Effector memory CD4-positive, alpha-beta T cell (primary cell): ENCODE results near the gene ABCC4.
"Not testable (repeated sequence)": the region's sequence is repeated elsewhere in the genome, so short reads cannot be mapped to it uniquely, and the experiment has no call there.

Source experiments
- DNase-seq, 3 donors: peaks; one replicate each; pipeline ENCODE4 v3.0.0-alpha.2; 2020
- H3K27ac ChIP-seq: 2 replicates; pipeline ENCODE4 v1.7.0; 2013; ENCODE audit warnings: mild to moderate bottlenecking, low read length, moderate library complexity; ENCODE audit not compliant: insufficient read depth, poor library complexity, severe bottlenecking
- H3K27me3 ChIP-seq: replicated peaks from 2 replicates; pipeline ENCODE4 v1.7.0; 2013; ENCODE audit warnings: mild to moderate bottlenecking, low read length; ENCODE audit not compliant: insufficient read depth, control insufficient read depth, poor library complexity, severe bottlenecking
- H3K36me3 ChIP-seq: 2 replicates; pipeline ENCODE4 v1.7.0; 2013; ENCODE audit warnings: mild to moderate bottlenecking, low read length, moderate library complexity; ENCODE audit not compliant: control insufficient read depth, insufficient read depth
- H3K4me1 ChIP-seq: 2 replicates; pipeline ENCODE4 v1.7.0; 2013; ENCODE audit warnings: low read length, mild to moderate bottlenecking; ENCODE audit not compliant: control insufficient read depth, insufficient read depth, poor library complexity, severe bottlenecking
- H3K4me3 ChIP-seq: 2 replicates; pipeline ENCODE4 v1.7.0; 2013; ENCODE audit warnings: low read length, low read depth, mild to moderate bottlenecking; ENCODE audit not compliant: insufficient read depth, poor library complexity, severe bottlenecking
- H3K9me3 ChIP-seq: 2 replicates; pipeline ENCODE4 v1.7.0; 2013; ENCODE audit warnings: mild to moderate bottlenecking, low read length, moderate library complexity; ENCODE audit not compliant: control insufficient read depth

ABCC4 gene

GRCh38 chr13:95174517-95174916 is 126.7 kb downstream of the ABCC4 start:
- Histone ChIP-seq H3K4me1 (no peaks in the 10 kb centered on the region), H3K27ac (no peak overlapping the region), H3K4me3 (no peak overlapping the region), H3K9me3 (no peaks in the 10 kb centered on the region), H3K27me3 (no peaks in the 10 kb centered on the region), H3K36me3 (no peaks in the 10 kb centered on the region)
- no peak for DNase-seq

- Histone ChIP-seq H3K27me3 (no peaks in the 10 kb centered on the region), H3K4me1 (no peaks in the 10 kb centered on the region), H3K27ac (no peak overlapping the region), H3K9me3 (no peaks in the 10 kb centered on the region), H3K36me3 (peaks cover 7% of the 10 kb centered on the region), H3K4me3 (no peak overlapping the region)
- DNase-seq, result no peak
Measured at GRCh38 chr13:95168191-95168590, 133.1 kb downstream of the ABCC4 start.

- H3K27ac ChIP-seq, H3K27me3 ChIP-seq, DNase-seq, H3K9me3 ChIP-seq, H3K4me3 ChIP-seq, H3K36me3 ChIP-seq, H3K4me1 ChIP-seq: not testable (repeated sequence)
Measured at GRCh38 chr13:95167003-95167402, 134.2 kb downstream of the ABCC4 start.

- Histone ChIP-seq H3K4me1 (no peaks in the 10 kb centered on the region), H3K9me3 (no peaks in the 10 kb centered on the region), H3K27ac (no peak overlapping the region), H3K36me3 (peaks cover 8% of the 10 kb centered on the region), H3K27me3 (no peaks in the 10 kb centered on the region), H3K4me3 (no peak overlapping the region)
- DNase-seq, result no peak
Measured at GRCh38 chr13:95164830-95165229, 136.4 kb downstream of the ABCC4 start.

GRCh38 chr13:95160112-95160906 is 140.9 kb downstream of the ABCC4 start:
- H3K27ac ChIP-seq, result no peak overlapping the region
- no peak for DNase-seq
- no peaks in the 10 kb centered on the region for H3K27me3 ChIP-seq

GRCh38 chr13:95159458-95159857 is 141.8 kb downstream of the ABCC4 start:
- no peak for DNase-seq
- no peaks in the 10 kb centered on the region for H3K9me3 ChIP-seq

More at GRCh38 chr13:95160112-95160906, 140.9 kb downstream of the ABCC4 start:
- peaks cover 3% of the 10 kb centered on the region for H3K36me3 ChIP-seq
- no peaks in the 10 kb centered on the region for H3K9me3 ChIP-seq
- no peaks in the 10 kb centered on the region for H3K4me1 ChIP-seq
- no peak overlapping the region for H3K4me3 ChIP-seq

GRCh38 chr13:95156208-95156607 is 145.0 kb downstream of the ABCC4 start:
- Histone ChIP-seq H3K4me1 (no peaks in the 10 kb centered on the region), H3K27ac (no peak overlapping the region), H3K4me3 (no peak overlapping the region), H3K27me3 (no peaks in the 10 kb centered on the region), H3K9me3 (no peaks in the 10 kb centered on the region), H3K36me3 (no peaks in the 10 kb centered on the region)
- no peak for DNase-seq

More at GRCh38 chr13:95159458-95159857, 141.8 kb downstream of the ABCC4 start:
- no peak overlapping the region for H3K27ac ChIP-seq
- H3K4me1 ChIP-seq, result no peaks in the 10 kb centered on the region
- H3K4me3 ChIP-seq, result no peak overlapping the region
- no peaks in the 10 kb centered on the region for H3K27me3 ChIP-seq
- H3K36me3 ChIP-seq, result peaks cover 3% of the 10 kb centered on the region

- DNase-seq, result no peak
- Histone ChIP-seq H3K27ac (no peak overlapping the region), H3K9me3 (no peaks in the 10 kb centered on the region), H3K4me3 (no peak overlapping the region), H3K27me3 (no peaks in the 10 kb centered on the region), H3K4me1 (no peaks in the 10 kb centered on the region), H3K36me3 (no peaks in the 10 kb centered on the region)
Measured at GRCh38 chr13:95155504-95155903, 145.7 kb downstream of the ABCC4 start.

- H3K27ac ChIP-seq, result no peak overlapping the region
- no peaks in the 10 kb centered on the region for H3K36me3 ChIP-seq
- no peaks in the 10 kb centered on the region for H3K27me3 ChIP-seq
- DNase-seq, result no peak
- no peaks in the 10 kb centered on the region for H3K9me3 ChIP-seq
- H3K4me3 ChIP-seq, result no peak overlapping the region
- no peaks in the 10 kb centered on the region for H3K4me1 ChIP-seq
Measured at GRCh38 chr13:95155093-95155492, 146.2 kb downstream of the ABCC4 start.

- Histone ChIP-seq H3K27me3 (no peaks in the 10 kb centered on the region), H3K4me3 (no peak overlapping the region), H3K9me3 (no peaks in the 10 kb centered on the region), H3K36me3 (no peaks in the 10 kb centered on the region), H3K4me1 (no peaks in the 10 kb centered on the region), H3K27ac (no peak overlapping the region)
- DNase-seq, result no peak
Measured at GRCh38 chr13:95154413-95154886, 146.8 kb downstream of the ABCC4 start.
